Epithelial cell of esophagus (primary cell): ENCODE data around the gene ATXN7L3B.

ENCODE experiments used
- DNase-seq: peaks from one replicate; pipeline ENCODE4 v3.0.0; 2010; ENCODE audit warnings: low read depth
- H3K4me3 ChIP-seq: 2 replicates; pipeline ENCODE4 v1.5.1; 2011; ENCODE audit warnings: mild to moderate bottlenecking, low read length, control low read depth
- TF ChIP-seq, protein P1 (sequence below): IDR thresholded peaks from 2 replicates; pipeline ENCODE4 v1.5.1; 2011; ENCODE audit warnings: low read depth, mild to moderate bottlenecking, low read length, control low read depth, inconsistent platforms; ENCODE audit not compliant: insufficient read depth; ENCODE audit errors: missing control alignments

The ATXN7L3B gene

DNA sequence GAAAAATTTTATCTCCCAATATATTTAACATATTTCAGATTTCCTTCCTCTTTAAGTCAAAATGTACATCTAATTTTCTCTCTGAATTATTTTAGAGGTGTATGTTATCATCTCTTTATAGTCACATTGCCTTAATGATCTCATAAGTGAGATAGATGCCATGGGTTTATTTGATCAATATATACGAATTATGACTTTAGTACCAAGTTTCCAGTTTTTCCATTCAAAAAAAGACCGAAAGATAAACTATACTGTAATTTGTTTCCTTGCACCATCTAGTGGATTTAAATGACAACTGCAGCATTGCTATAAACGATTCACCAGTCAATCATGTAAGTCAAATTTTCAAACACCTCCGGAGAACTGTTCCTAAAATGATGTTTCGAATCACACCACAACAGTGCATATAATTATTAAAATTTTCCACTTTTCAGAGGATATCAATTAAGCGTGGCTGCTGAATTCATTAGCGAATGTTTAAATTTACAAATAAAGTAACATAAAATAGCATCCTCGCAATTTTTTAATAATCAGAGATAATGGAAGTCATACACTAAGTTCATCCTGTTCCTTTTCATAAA, 419 bp upstream of the ATXN7L3B start:
- peak; percentile 59 for DNase-seq
- peak overlapping the region; percentile 64 for H3K4me3 ChIP-seq
- TF ChIP-seq, protein P1, sequence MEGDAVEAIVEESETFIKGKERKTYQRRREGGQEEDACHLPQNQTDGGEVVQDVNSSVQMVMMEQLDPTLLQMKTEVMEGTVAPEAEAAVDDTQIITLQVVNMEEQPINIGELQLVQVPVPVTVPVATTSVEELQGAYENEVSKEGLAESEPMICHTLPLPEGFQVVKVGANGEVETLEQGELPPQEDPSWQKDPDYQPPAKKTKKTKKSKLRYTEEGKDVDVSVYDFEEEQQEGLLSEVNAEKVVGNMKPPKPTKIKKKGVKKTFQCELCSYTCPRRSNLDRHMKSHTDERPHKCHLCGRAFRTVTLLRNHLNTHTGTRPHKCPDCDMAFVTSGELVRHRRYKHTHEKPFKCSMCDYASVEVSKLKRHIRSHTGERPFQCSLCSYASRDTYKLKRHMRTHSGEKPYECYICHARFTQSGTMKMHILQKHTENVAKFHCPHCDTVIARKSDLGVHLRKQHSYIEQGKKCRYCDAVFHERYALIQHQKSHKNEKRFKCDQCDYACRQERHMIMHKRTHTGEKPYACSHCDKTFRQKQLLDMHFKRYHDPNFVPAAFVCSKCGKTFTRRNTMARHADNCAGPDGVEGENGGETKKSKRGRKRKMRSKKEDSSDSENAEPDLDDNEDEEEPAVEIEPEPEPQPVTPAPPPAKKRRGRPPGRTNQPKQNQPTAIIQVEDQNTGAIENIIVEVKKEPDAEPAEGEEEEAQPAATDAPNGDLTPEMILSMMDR = peak; percentile 57

DNA sequence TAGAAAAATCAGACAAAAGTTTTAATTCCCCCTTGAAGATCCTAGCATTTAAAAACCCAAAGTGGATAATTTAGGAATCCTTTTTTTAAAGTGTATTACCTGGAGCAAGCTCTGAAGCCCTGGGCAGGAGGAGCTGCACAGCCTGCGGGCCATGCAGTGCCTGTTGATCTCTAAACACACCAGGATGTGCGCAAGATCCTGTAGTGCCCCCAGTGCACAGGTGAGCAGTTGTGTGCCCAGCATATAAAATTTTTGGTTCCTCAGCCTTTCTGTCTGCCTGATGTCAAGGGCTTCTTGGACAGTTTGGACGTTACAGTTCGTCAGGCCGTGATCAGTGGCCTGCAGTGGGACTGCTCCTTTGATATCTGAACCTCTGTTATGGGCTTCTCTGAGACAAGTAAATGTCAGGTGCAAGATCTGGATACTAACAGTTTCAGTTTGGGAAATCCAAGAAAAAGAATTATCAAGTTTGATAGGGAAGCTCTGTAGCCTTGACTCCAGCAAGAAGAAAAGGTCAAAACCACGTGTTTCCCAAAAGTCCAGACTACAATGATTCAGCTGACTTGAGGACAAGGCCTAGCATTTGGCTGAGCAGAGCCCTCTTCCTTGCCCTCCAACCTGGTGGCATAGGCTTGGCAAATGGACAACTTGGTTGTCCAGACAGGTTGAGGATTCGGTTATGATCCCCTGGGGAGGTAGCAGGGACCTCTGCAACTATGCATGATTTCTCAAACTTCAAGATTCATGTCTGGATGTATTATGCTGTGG, 1.0 kb downstream of the ATXN7L3B start:
- TF ChIP-seq, protein P1 = no peak
- DNase-seq = no peak
- H3K4me3 ChIP-seq = peak overlapping the region; percentile 64

DNA sequence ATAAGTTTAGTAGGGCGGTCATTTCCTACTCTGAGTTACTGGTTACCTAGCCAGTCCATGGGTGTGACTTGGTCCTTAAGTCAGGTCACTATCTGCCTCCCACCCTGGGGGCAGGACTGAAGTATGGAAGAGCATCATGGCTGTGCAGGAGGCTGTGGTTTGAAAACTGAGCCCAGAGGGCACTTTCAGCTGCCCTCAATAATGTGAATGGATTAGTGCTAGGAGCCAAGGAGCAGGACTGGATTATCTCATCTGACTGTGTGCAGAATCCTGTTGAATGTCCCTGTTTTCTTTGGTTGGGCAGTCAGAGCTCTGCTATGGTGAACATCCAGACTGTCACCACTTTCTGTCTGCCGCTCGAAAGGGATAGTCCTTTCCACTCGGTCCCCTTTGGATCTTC, 1.6 kb downstream of the ATXN7L3B start:
- TF ChIP-seq, protein P1 = no peak
- no peak for DNase-seq
- peak overlapping the region; percentile 64 for H3K4me3 ChIP-seq

DNA sequence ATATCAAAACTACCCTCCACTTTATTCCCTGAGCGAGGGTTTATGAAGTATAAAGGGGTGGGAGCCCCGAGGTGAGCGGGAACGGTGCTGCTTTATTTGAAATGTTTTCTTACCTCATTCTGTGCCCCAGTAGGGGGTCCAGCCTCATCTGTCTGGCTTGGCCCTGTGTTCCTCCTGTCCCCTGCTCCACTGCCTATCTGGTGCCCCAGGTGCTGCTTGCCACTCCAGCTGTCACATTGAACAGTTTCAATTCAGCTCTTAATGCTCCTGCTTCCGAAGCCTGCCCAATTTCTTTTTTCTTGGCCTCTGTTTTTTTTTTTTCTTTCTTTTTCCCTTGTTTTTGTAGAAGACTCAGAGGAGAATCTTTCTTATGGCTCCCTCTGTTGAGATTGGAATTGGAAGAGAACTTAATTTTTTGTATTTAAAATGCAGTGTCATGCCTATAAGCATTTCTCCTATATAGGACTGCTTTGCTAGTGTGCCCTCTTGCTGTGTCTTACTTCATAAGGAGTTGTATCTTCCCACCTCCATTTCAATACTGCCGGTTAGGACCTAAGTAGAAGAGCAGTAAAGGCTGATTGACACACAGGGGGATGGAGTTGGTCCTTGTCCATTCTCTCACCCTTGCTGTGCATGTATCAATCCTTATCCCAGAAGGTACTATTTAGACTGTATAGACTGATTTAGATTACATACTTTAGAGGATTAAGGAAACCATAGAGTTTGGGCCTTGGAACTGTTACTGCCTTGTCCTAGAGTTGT, 2.3 kb downstream of the ATXN7L3B start:
- H3K4me3 ChIP-seq = peak overlapping the region; percentile 64
- TF ChIP-seq, protein P1 = no peak
- DNase-seq = no peak

DNA sequence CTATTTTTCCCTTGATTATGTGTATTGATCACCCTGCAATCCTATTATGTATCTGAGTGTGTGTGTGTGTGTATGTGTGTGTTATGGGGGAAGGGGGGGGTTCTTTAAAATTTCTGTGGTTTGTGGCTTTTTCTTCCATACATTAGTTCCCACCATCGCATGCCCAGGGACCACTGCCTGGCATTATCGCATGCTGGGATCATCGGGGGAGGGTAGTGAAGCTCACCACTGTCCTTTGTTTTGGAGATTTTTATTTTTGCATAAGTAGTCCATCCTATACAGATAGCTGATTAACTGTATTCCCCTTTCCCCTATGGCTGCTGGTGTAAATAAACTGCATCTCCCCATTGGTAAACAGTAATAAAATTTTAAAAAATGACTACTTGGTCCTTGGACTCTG, 3.4 kb downstream of the ATXN7L3B start:
- H3K4me3 ChIP-seq = no peak overlapping the region
- DNase-seq = no peak
- TF ChIP-seq, protein P1 = no peak

DNA sequence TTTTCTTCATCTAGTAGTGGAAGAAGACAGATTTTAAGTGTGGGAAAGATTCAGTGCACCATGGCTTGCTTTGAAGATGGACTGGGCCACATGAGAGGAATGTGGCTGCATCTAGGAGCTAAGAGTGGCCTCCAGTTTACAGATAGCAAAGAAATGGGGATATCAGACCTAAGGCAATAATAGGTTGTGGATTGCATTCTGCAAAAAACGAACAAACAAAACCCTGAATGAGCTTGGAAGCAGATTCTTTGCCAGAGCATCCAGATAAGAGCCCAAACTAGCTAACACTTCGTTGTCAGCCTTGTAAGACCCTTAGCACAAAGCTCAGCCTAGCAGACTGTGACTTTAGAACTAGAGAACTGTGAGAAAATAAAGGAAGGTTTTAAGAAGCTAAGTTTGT, 9.6 kb downstream of the ATXN7L3B start:
- TF ChIP-seq, protein P1 = no peak
- H3K4me3 ChIP-seq = no peak overlapping the region

More for the DNA sequence above, 9.6 kb downstream of the ATXN7L3B start:
- DNase-seq = no peak
